ELR (cell line): ENCODE data around the gene DEXI.

Experiments used
- DNase-seq: peaks from one replicate; pipeline ENCODE4 v3.0.0-alpha.2; 2015; ENCODE audit warnings: low read depth

DEXI gene

GRCh38 chr16:10892782-10893318, 49.4 kb downstream of the DEXI start:
- DNase-seq, result no peak

DNA sequence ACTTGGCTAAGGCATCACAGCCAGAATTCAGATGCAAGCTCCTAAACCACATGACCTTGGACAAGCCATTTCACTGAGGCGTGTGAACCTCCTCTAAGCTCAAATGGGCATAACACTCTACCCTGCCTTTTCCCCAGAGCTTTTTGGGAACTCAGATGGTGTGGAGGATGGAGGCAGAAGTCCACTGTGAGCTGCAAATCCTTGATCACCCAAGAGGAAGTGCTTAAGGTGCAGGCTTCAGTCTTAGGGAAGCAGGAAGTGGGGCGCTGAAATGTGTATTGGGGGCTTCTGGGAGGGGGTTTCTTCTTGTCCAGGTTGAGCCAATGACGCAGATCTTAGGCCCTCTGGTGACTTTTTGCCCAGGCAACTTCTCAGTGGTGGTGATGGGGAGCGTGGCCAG, 52.4 kb downstream of the DEXI start:
- DNase-seq, result no peak

DNA sequence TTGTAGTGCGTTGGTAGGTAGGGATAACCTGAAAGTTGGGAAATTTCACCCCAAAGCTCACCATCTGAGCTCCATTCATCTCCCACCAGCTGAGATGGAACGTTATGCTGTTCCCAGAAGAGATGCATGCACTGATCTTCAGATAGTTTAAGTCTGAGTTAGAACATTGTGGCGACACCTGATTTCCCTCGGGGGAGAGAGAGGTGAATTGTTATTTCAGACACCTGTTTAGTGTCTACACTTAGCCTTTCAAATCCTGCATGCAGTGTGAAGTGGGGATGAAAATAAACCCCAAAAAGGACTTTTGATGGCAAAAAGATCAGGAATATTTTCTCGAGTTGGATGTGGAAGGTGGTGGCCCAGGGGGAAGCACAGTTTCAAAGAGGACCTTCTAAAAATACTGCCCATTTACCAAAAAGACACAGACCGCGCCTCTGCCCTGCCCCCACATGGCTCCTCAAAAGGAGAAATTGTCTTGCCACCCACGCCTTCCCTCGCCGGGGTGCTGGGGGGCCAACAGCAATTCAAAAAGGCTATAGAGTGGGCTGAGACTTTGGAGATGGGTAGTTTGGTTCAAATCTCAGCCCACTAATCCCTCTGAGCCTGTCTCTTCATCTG, 53.8 kb downstream of the DEXI start:
- no peak for DNase-seq

GRCh38 chr16:10885246-10885645, 57.0 kb downstream of the DEXI start:
- DNase-seq, result no peak

DNA sequence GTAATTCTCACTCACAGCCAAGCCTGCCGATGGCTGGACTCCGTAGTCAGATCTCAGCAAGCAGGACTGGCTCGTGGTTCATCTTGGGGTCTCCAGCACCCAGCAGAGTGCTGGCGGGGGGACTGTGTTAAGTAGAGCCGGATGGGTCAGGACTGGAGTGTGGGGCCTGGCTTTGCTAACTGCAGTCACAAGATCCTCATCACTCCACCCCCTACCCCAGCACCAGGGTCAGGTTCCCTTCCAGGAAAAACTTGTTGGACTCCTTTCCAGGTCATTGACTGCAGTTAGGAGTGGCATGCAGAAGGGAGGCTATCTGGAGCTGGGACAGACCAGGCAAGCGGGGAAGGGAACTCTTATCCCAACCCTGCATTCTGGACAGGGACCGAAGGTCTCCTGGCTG, 59.3 kb downstream of the DEXI start:
- DNase-seq, result no peak

- no peak for DNase-seq
Measured at GRCh38 chr16:10881479-10882030, 60.7 kb downstream of the DEXI start.

GRCh38 chr16:10880594-10881452, 61.4 kb downstream of the DEXI start:
- no peak for DNase-seq

- no peak for DNase-seq
Measured at GRCh38 chr16:10879681-10880589, 62.3 kb downstream of the DEXI start.
